Lung (tissue), 12 donors: ENCODE results near the gene OSMR. TPM values are rescaled to one million over a fixed set of nuclear protein-coding genes. Genes with fewer than 3 reads are reported as not detected.
"Not testable (repeated sequence)": the region's sequence is repeated elsewhere in the genome, so short reads cannot be mapped to it uniquely, and the experiment has no call there.

Experiments used
- ATAC-seq: fragments of 200-7000 bp; cut with Tn5 transposase; one replicate; pipeline ENCODE4 v1.9.1; 2020; ENCODE audit warnings: moderate number of reproducible peaks; ENCODE audit not compliant: insufficient read depth, low FRiP score
- DNase-seq, 3 donors: peaks; one replicate each; pipeline ENCODE4 v3.0.0-alpha.2; 2013 to 2017
- H3K27ac ChIP-seq, 2 donors: one replicate each; pipeline ENCODE4 v1.5.1; 2013; ENCODE audit warnings: mild to moderate bottlenecking in 2 of 2, moderate library complexity in 2 of 2, control low read depth in 1 of 2, inconsistent platforms in 1 of 2, low read depth in 1 of 2, low read length in 1 of 2
- H3K27me3 ChIP-seq, 3 donors: one replicate each; pipeline ENCODE4 v1.5.1; 2013; ENCODE audit warnings: low read length in 2 of 3; ENCODE audit not compliant: control insufficient read depth in 3 of 3, insufficient read depth in 3 of 3
- H3K36me3 ChIP-seq, 4 donors: one replicate each; pipeline ENCODE4 v1.5.1; 2013; ENCODE audit warnings: low read length in 4 of 4, mild to moderate bottlenecking in 1 of 4, moderate library complexity in 1 of 4; ENCODE audit not compliant: control insufficient read depth in 4 of 4, insufficient read depth in 4 of 4
- H3K4me1 ChIP-seq, 5 donors: one replicate each; pipeline ENCODE4 v1.5.1; 2013; ENCODE audit warnings: low read length in 5 of 5, mild to moderate bottlenecking in 2 of 5, moderate library complexity in 1 of 5; ENCODE audit not compliant: control insufficient read depth in 5 of 5, insufficient read depth in 5 of 5
- H3K4me3 ChIP-seq: one replicate; pipeline ENCODE4 v1.5.1; 2013; ENCODE audit warnings: mild to moderate bottlenecking, control low read depth, moderate library complexity
- H3K9ac ChIP-seq, 2 donors: one replicate each; pipeline ENCODE4 v1.5.1; 2013; ENCODE audit warnings: low read length in 2 of 2, control low read depth in 1 of 2; ENCODE audit not compliant: insufficient read depth in 1 of 2
- H3K9me3 ChIP-seq, 4 donors: one replicate each; pipeline ENCODE4 v1.5.1; 2013; ENCODE audit warnings: low read length in 3 of 4, mild to moderate bottlenecking in 1 of 4, moderate library complexity in 1 of 4; ENCODE audit not compliant: control insufficient read depth in 4 of 4, insufficient read depth in 3 of 4
- CTCF ChIP-seq: IDR thresholded peaks from 2 replicates; pipeline ENCODE4 v1.5.1; 2012; ENCODE audit warnings: mild to moderate bottlenecking; ENCODE audit errors: control extremely low read depth, extremely low read depth
- whole genome bisulfite sequencing, 2 donors: extraction: QIAGEN DNeasy Blood & Tissue Kit; methylation state at CpG; one replicate each; pipeline ENCODE4 v1.1.7; 2013; 5-methylcytosine and 5-hydroxymethylcytosine counted together
- polyA plus RNA-seq, 2 donors: library from polyadenylated mRNA; stranded (reverse); fragments of 200-250 nt; gene quantifications; one replicate each; pipeline ENCODE4 v1.2.1, GENCODE V29; 2013
- total RNA-seq, 2 donors: library from RNA; depleted of rRNA in 1 of 2; stranded (reverse); fragments of >200 nt in 1 of 2; gene quantifications; one replicate each; pipeline ENCODE4 v1.2.1, GENCODE V29; 2014 to 2021
- donor health status: control.
- donor health status: control.
- donor health status: Bipolar disorder and iron deficiency.
- donor health status: healthy.
- donor health status: DM: yes; HTN: yes; CAD: no.

Gene OSMR
- total and polyA plus RNA-seq, 4 donors, result 15.4 to 72.8 (median 57.4) TPM

- H3K4me3 ChIP-seq, result no peak overlapping the region
- H3K27ac ChIP-seq, result no peak overlapping the region
- no peaks in the 10 kb centered on the region for H3K36me3 ChIP-seq
- 61 to 82% methylated on average over 3 of the region's 3 CpGs for WGBS, 2 donors
- H3K4me1 ChIP-seq, result peaks cover 0 to 8% (median under 1%) of the 10 kb centered on the region in 5 donors
- H3K27me3 ChIP-seq, result no peaks in the 10 kb centered on the region
- no peak for DNase-seq
- ATAC-seq, result no peak
- no peak for TF ChIP-seq CTCF
- peaks cover 0 to 2% (median 0%) of the 10 kb centered on the region in 4 donors for H3K9me3 ChIP-seq
- H3K9ac ChIP-seq, result no peak overlapping the region
These were observed 13.0 kb downstream of the OSMR start for GRCh38 chr5:38858839-38859238.

- peaks cover 0 to 13% (median 0%) of the 10 kb centered on the region in 5 donors for H3K4me1 ChIP-seq
- H3K9me3 ChIP-seq, result peaks cover 0 to 11% (median 1%) of the 10 kb centered on the region in 4 donors
- H3K27ac ChIP-seq, DNase-seq, H3K9ac ChIP-seq, H3K36me3 ChIP-seq, H3K4me3 ChIP-seq, ATAC-seq, H3K27me3 ChIP-seq: not testable (repeated sequence)
- WGBS, 2 donors, result 97 to 99% methylated on average over 15 to 51 of the region's 64 CpGs
These were observed 16.4 kb downstream of the OSMR start for GRCh38 chr5:38861986-38862770.

- H3K27ac ChIP-seq, result no peak overlapping the region
- DNase-seq (no peak), ATAC-seq (no peak)
- peaks cover 0 to 9% (median 1%) of the 10 kb centered on the region in 4 donors for H3K9me3 ChIP-seq
- no peaks in the 10 kb centered on the region for H3K27me3 ChIP-seq
- no peak overlapping the region for H3K9ac ChIP-seq
- H3K4me3 ChIP-seq, result no peak overlapping the region
- H3K36me3 ChIP-seq, result peaks cover 0 to 4% (median under 1%) of the 10 kb centered on the region in 4 donors
- WGBS, 2 donors, result 85 to 90% methylated on average over 4 of the region's 4 CpGs
- peaks cover 0 to 15% (median 0%) of the 10 kb centered on the region in 5 donors for H3K4me1 ChIP-seq
- no peak for TF ChIP-seq CTCF
These were observed 20.7 kb downstream of the OSMR start for GRCh38 chr5:38866362-38867031.

GRCh38 chr5:38867032-38867398 lies 21.2 kb downstream of the OSMR start:
- peaks cover 0 to 9% (median 1%) of the 10 kb centered on the region in 4 donors for H3K9me3 ChIP-seq
- H3K27ac ChIP-seq, result no peak overlapping the region
- TF ChIP-seq CTCF, result no peak
- H3K4me1 ChIP-seq, result peaks cover 0 to 15% (median 0%) of the 10 kb centered on the region in 5 donors
- no peak overlapping the region for H3K4me3 ChIP-seq
- H3K9ac ChIP-seq, result no peak overlapping the region
- DNase-seq (no peak), ATAC-seq (no peak)
- peaks cover 0 to 4% (median under 1%) of the 10 kb centered on the region in 4 donors for H3K36me3 ChIP-seq
- no peaks in the 10 kb centered on the region for H3K27me3 ChIP-seq
- 63 to 72% methylated on average over 1 of the region's 1 CpG for WGBS, 2 donors
